T-cell (primary cell): ENCODE data around the gene TMEM242. TPM values are rescaled to one million over a fixed set of nuclear protein-coding genes. Genes with fewer than 3 reads are reported as not detected.

Experiments used
- ATAC-seq, 4 experiments: fragments of 200-7000 bp in 3 of 4; fragments of 150-1000 bp in 1 of 4; cut with Tn5 transposase; replicated peaks in 1 of 4; 1 replicate in 3 of 4; 2 replicates in 1 of 4; pipeline ENCODE4 v1.10.0; 2021; ENCODE audit warnings: moderate library complexity in 3 of 4, mild to moderate bottlenecking in 2 of 4, moderate number of reproducible peaks in 1 of 4
- CTCF ChIA-PET, 2 donors: fragments of 300-600 bp; sonication (Branson Sonifier 250); formaldehyde crosslinking; loops; one replicate each; lab custom pipeline; 2022; ENCODE audit warnings: antibody characterized with exemption in 2 of 2; lab: Charles Lee
- POLR2A ChIA-PET, 2 donors: fragments of 300-600 bp; sonication (Branson Sonifier 250); formaldehyde crosslinking; loops; one replicate each; lab custom pipeline; 2022; ENCODE audit warnings: antibody characterized with exemption in 2 of 2; lab: Charles Lee
- DNase-seq, 35 experiments: peaks; one replicate each; pipeline versions ENCODE4 v3.0.0 to v3.0.0-alpha.2; 2013 to 2023
- H3K27ac ChIP-seq: one replicate; pipeline ENCODE4 v1.5.1; 2013; ENCODE audit warnings: low read length
- H3K27me3 ChIP-seq, 2 experiments: replicated peaks in 1 of 2; 1 replicate in 1 of 2; 2 replicates in 1 of 2; pipeline versions ENCODE4 v1.6.1 to v1.7.0; 2013; ENCODE audit warnings: low read length in 1 of 2, mixed read lengths in 1 of 2; ENCODE audit not compliant: control insufficient read depth in 2 of 2, insufficient read depth in 2 of 2; ENCODE audit errors: extremely low read depth in 1 of 2
- H3K36me3 ChIP-seq, 2 donors: 1 replicate in 1 of 2; 2 replicates in 1 of 2; pipeline versions ENCODE4 v1.6.1 to v1.7.0; 2013; ENCODE audit warnings: low read length in 1 of 2; ENCODE audit not compliant: control insufficient read depth in 2 of 2, insufficient read depth in 1 of 2; ENCODE audit errors: extremely low read depth in 1 of 2
- H3K4me1 ChIP-seq, 2 experiments: 1 replicate in 1 of 2; 2 replicates in 1 of 2; pipeline versions ENCODE4 v1.6.1 to v1.7.0; 2013; ENCODE audit warnings: low read length in 2 of 2, mixed read lengths in 1 of 2; ENCODE audit not compliant: insufficient read depth in 2 of 2, control insufficient read depth in 1 of 2; ENCODE audit errors: extremely low read depth in 1 of 2
- H3K4me3 ChIP-seq, 2 donors: 1 replicate in 1 of 2; 2 replicates in 1 of 2; pipeline versions ENCODE4 v1.5.1 to v1.7.0; 2013; ENCODE audit warnings: mild to moderate bottlenecking in 2 of 2, low read length in 1 of 2, moderate library complexity in 1 of 2; ENCODE audit not compliant: control insufficient read depth in 1 of 2; ENCODE audit errors: extremely low read depth in 1 of 2
- H3K9me3 ChIP-seq: 2 replicates; pipeline ENCODE4 v1.7.0; 2013
- H3K27ac Mint-ChIP-seq, 2 donors: one replicate each; pipeline ENCODE4 v1.8.0; 2020 to 2021; ENCODE audit warnings: mild to moderate bottlenecking in 2 of 2, mixed read lengths in 2 of 2
- H3K27me3 Mint-ChIP-seq, 2 donors: one replicate each; pipeline ENCODE4 v1.8.0; 2021 to 2022; ENCODE audit warnings: mixed read lengths in 2 of 2
- H3K36me3 Mint-ChIP-seq: one replicate; pipeline ENCODE4 v1.8.0; 2021; ENCODE audit warnings: mixed read lengths
- H3K4me1 Mint-ChIP-seq, 3 donors: one replicate each; pipeline ENCODE4 v1.8.0; 2020 to 2022; ENCODE audit warnings: mixed read lengths in 3 of 3, mild to moderate bottlenecking in 1 of 3
- H3K4me3 Mint-ChIP-seq, 3 donors: one replicate each; pipeline ENCODE4 v1.8.0; 2020 to 2022; ENCODE audit warnings: mild to moderate bottlenecking in 3 of 3, mixed read lengths in 3 of 3, moderate library complexity in 3 of 3
- H3K9me3 Mint-ChIP-seq, 3 donors: one replicate each; pipeline ENCODE4 v1.8.0; 2020 to 2022; ENCODE audit warnings: mixed read lengths in 3 of 3
- WGBS: methylation state at CpG from one replicate; pipeline ENCODE4 v1.1.5; 2013; ENCODE audit warnings: missing lambda C conversion rate; ENCODE audit not compliant: insufficient coverage; 5-methylcytosine and 5-hydroxymethylcytosine counted together
- total RNA-seq, 35 experiments: library from RNA in 6 of 35; stranded (reverse) in 6 of 35; fragments of 120-200 nt in 1 of 35; gene quantifications; one replicate each; pipeline versions ENCODE4 v1.2.1 to v1.2.4 and lab custom pipeline; 2013 to 2026

TMEM242 gene
- total RNA-seq, 5 donors from 2014 or later (not counting 1 experiment from before 2014, with no cell fraction given) = 10.3 to 17.9 (median 12.9) TPM

DNA sequence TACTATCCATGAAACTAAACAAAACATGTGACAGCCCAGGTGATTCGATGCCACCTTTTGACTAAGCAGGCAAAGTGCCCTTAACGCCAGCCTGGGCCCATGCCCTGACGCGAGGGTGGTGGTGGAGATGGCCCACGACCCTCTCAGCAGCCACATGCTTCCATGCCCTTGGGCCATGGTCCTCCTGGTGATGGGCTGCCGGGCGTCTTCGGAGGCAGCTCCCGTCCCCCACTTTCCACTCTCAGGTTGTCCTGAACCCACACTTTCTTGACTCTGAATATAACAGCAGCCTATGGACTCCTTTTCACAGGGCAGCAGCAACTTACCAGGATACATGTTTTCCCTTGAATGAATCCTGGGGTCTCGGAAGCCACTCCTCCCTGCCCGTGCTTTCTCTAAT is 33.6 kb downstream of the TMEM242 start:
- Histone ChIP-seq H3K27ac (no peak overlapping the region), H3K27me3 (no peaks in the 10 kb centered on the region), H3K9me3 (no peaks in the 10 kb centered on the region), H3K4me3 (no peak overlapping the region), H3K36me3 (peaks cover 17 to 18% of the 10 kb centered on the region in 2 donors), H3K4me1 (peaks cover 0 to 5% of the 10 kb centered on the region in 2 experiments)
- POLR2A ChIA-PET = no interaction called here
- Mint-ChIP-seq H3K36me3 (peaks cover 30% of the 10 kb centered on the region), H3K4me1 (peaks cover 11 to 15% (median 11%) of the 10 kb centered on the region in 3 donors), H3K4me3 (no peak overlapping the region), H3K9me3 (no peaks in the 10 kb centered on the region), H3K27me3 (no peaks in the 10 kb centered on the region), H3K27ac (no peak overlapping the region)
- CTCF ChIA-PET = no interaction called here
- WGBS = 98% methylated on average over 11 of the region's 11 CpGs
- ATAC-seq (no peak), DNase-seq (no peak)

DNA sequence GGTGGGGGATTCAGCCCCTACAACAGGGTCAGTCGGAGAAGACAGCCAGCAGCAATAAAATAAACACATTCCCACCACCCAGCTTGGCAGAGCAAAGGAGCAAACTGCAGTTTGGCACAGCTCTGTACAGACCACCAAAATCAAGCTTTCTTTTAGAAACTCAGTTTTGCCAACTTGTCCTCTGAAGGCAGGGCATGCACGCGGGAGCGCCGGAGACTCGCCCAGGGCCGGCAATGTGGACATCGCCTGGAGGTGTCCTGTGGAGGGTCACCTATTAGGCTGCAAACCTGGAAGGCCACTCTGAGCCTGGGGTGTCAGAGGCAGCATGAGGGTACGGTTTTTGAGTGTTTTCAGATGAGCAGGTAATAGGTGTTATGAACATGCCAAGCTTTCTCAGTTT is 34.7 kb downstream of the TMEM242 start:
- WGBS = 100% methylated on average over 7 of the region's 9 CpGs
- ChIA-PET POLR2A (no interaction called here), CTCF (no interaction called here)
- peaks cover 26% of the 10 kb centered on the region for H3K36me3 Mint-ChIP-seq
- Histone ChIP-seq H3K27me3 (peaks cover 0 to 3% of the 10 kb centered on the region in 2 experiments), H3K27ac (no peak overlapping the region), H3K4me3 (no peak overlapping the region), H3K4me1 (peaks cover 0 to 5% of the 10 kb centered on the region in 2 experiments), H3K9me3 (no peaks in the 10 kb centered on the region), H3K36me3 (peaks cover 17 to 18% of the 10 kb centered on the region in 2 donors)
- no peak overlapping the region for H3K27ac Mint-ChIP-seq
- H3K4me3 Mint-ChIP-seq = no peak overlapping the region
- H3K9me3 Mint-ChIP-seq = no peaks in the 10 kb centered on the region
- DNase-seq (no peak), ATAC-seq (no peak)
- peaks cover 11 to 13% (median 11%) of the 10 kb centered on the region in 3 donors for H3K4me1 Mint-ChIP-seq
- H3K27me3 Mint-ChIP-seq = no peaks in the 10 kb centered on the region

DNA sequence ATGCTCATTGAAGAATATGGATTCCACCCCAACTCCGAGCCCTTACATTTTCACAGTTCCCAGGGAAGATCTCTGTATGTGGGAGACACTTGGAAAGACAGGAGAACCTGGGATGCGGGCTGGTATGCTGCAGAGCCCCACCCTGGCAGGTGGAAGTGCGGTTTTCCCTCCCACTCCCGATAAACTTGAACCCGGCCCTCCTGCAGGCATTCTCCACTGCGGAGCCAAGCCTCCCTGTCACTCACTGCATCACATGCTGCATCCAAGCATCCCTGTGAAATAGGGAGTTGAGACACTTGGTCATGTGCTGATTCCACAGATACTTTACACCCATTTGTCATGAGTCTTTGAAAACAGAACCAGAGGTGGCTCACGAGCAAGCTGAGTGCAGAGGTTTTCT is 35.4 kb downstream of the TMEM242 start:
- ATAC-seq (no peak), DNase-seq (no peak)
- peaks cover 5 to 9% (median 8%) of the 10 kb centered on the region in 3 donors for H3K4me1 Mint-ChIP-seq
- 90% methylated on average over 4 of the region's 7 CpGs for WGBS
- peaks cover 26% of the 10 kb centered on the region for H3K36me3 Mint-ChIP-seq
- Histone ChIP-seq H3K36me3 (peaks cover 17 to 18% of the 10 kb centered on the region in 2 donors), H3K27ac (no peak overlapping the region), H3K27me3 (peaks cover 0 to 3% of the 10 kb centered on the region in 2 experiments), H3K9me3 (no peaks in the 10 kb centered on the region), H3K4me1 (peaks cover 0 to 5% of the 10 kb centered on the region in 2 experiments), H3K4me3 (no peak overlapping the region)
- CTCF ChIA-PET = no interaction called here
- POLR2A ChIA-PET = no interaction called here
- H3K27me3 Mint-ChIP-seq = no peaks in the 10 kb centered on the region
- H3K9me3 Mint-ChIP-seq = no peaks in the 10 kb centered on the region
- H3K4me3 Mint-ChIP-seq = no peak overlapping the region
- no peak overlapping the region for H3K27ac Mint-ChIP-seq

DNA sequence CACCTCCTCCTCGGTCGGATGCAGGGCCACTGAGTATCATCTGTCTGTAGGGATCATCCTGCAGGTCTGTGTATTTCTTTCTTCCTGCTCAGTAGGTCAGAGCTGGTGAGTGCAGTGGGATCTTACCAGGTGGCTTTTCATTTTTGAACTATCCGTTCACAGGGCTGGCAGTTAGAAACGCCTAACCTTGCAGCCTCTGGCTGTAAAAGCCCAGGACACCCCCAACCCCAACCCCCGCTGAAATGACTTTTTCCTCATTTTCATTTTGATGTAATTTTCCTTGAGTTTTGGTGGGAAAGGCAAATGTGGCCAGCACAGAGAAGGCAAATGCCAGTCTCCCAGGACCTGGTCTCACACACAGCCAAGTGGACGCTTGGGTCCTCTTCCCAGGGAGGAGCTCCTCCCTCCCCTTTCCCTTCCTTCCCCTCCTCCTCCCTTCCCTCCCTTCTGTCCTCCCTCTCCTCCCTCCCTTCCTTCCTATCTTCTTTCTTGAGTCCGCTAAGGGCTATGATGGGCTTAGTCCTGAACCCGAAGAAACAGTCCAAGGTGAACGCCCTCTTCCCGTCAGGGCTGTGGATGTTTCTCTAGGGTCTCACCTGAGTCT is 36.0 kb downstream of the TMEM242 start:
- ATAC-seq = no peak
- no peak overlapping the region for H3K27ac ChIP-seq
- peaks cover 17 to 18% of the 10 kb centered on the region in 2 donors for H3K36me3 ChIP-seq
- ChIA-PET POLR2A (interaction anchor here in 1 of 2 donors (0.6 kb wide), 1 partner anchor 17 kb away, joined by 3 read pairs; no protein-coding TSS in a partner anchor), CTCF (no interaction called here)
- peaks cover 0 to 2% of the 10 kb centered on the region in 2 experiments for H3K4me1 ChIP-seq
- no peaks in the 10 kb centered on the region for H3K27me3 Mint-ChIP-seq
- no peak overlapping the region for H3K27ac Mint-ChIP-seq
- H3K4me3 ChIP-seq = no peak overlapping the region
- no peaks in the 10 kb centered on the region for H3K9me3 Mint-ChIP-seq
- peaks cover 0 to 5% (median 3%) of the 10 kb centered on the region in 3 donors for H3K4me1 Mint-ChIP-seq
- no peaks in the 10 kb centered on the region for H3K9me3 ChIP-seq
- no peak for DNase-seq
- no peak overlapping the region for H3K4me3 Mint-ChIP-seq
- H3K27me3 ChIP-seq = peaks cover 0 to 3% of the 10 kb centered on the region in 2 experiments
- WGBS = 89% methylated on average over 7 of the region's 10 CpGs
- peaks cover 24% of the 10 kb centered on the region for H3K36me3 Mint-ChIP-seq

DNA sequence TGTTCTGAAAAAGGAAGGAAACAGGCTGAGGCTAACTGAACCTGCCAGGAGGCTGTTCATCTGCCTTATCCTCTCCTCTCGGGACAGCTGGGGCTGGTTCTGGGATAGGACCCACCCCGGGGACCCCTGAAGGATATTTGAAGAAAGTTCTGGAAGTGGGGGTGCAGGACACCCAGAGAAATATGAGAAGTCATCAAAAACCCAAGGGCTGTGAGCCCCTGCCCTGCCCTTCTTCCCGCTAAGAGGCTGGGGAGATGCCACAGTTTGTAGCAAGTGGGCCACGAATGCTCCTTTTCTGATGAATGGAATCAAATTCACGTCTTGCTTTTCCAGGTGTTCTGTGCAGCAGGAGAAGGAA is 37.9 kb downstream of the TMEM242 start:
- Mint-ChIP-seq H3K4me3 (no peak overlapping the region), H3K9me3 (no peaks in the 10 kb centered on the region), H3K27ac (no peak overlapping the region), H3K4me1 (no peaks in the 10 kb centered on the region), H3K27me3 (no peaks in the 10 kb centered on the region), H3K36me3 (peaks cover 9% of the 10 kb centered on the region)
- ChIA-PET POLR2A (interaction anchor here in 1 of 2 donors (1.1 kb wide), 1 partner anchor 8 kb away, joined by 3 read pairs; no protein-coding TSS in a partner anchor), CTCF (no interaction called here)
- no peak for DNase-seq
- Histone ChIP-seq H3K4me3 (no peak overlapping the region), H3K9me3 (no peaks in the 10 kb centered on the region), H3K27me3 (peaks cover 0 to 3% of the 10 kb centered on the region in 2 experiments), H3K4me1 (no peaks in the 10 kb centered on the region), H3K27ac (no peak overlapping the region), H3K36me3 (peaks cover 11 to 13% of the 10 kb centered on the region in 2 donors)
- no peak for ATAC-seq
- WGBS = 72% methylated on average over 5 of the region's 5 CpGs

DNA sequence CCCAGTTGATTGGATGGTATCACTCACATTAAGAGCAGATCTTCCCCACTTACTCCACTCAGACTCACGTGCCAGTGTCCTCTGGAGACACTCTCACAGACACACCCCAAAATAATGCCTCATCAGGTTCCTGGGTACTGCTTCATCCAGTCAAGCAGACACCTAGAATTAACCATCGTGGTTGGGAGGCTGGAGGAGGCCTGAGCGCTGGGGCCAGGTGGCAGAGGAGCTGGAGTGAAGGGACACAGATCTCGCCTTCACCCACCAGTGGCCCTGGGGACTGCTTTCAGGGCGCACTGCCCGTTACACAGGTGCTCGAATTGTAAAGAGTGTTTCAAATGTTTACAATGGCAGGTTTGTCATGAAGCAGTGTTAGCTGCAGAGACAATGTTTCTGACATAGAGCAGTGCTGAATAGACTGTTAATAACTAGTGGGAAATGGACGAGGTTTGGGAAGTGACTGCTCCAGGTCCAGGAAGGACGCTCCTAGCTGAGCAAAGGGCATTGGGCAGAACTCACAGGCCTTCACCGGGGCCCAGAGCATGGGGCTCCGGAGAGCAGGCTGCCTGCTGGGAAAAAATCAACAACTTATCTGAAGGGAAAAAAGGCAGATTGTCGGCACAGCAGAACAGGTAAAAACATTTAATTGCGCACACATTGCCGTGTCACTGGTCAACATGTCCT is 38.4 kb downstream of the TMEM242 start:
- Mint-ChIP-seq H3K4me3 (no peak overlapping the region), H3K4me1 (no peaks in the 10 kb centered on the region), H3K36me3 (peaks cover 4% of the 10 kb centered on the region), H3K27me3 (no peaks in the 10 kb centered on the region), H3K9me3 (no peaks in the 10 kb centered on the region), H3K27ac (no peak overlapping the region)
- POLR2A ChIA-PET = no interaction called here
- H3K27ac ChIP-seq = no peak overlapping the region
- H3K27me3 ChIP-seq = peaks cover 0 to 3% of the 10 kb centered on the region in 2 experiments
- ATAC-seq (no peak), DNase-seq (no peak)
- no peaks in the 10 kb centered on the region for H3K4me1 ChIP-seq
- 88% methylated on average over 14 of the region's 14 CpGs for WGBS
- peaks cover 7 to 13% of the 10 kb centered on the region in 2 donors for H3K36me3 ChIP-seq
- no peaks in the 10 kb centered on the region for H3K9me3 ChIP-seq
- no peak overlapping the region for H3K4me3 ChIP-seq
- CTCF ChIA-PET = no interaction called here
